ENCODE data around the gene LILRB1. TPM values are rescaled to one million over a fixed set of nuclear protein-coding genes. Genes with fewer than 3 reads are reported as not detected.
"Not testable (repeated sequence)": the region's sequence is repeated elsewhere in the genome, so short reads cannot be mapped to it uniquely, and the experiment has no call there.

Gene LILRB1
- total and polyA plus RNA-seq, 4 donors = 1.3 to 10.6 (median 4.9) TPM

- Histone ChIP-seq H3K4me3 (ENCODE audit: low read depth in 1 of 3, low read length in 3 of 3) (no peak overlapping the region), H3K9ac (ENCODE audit: low read depth in 1 of 2, low read length in 2 of 2) (no peak overlapping the region), H3K27me3 (ENCODE audit: control insufficient read depth in 4 of 4, insufficient read depth in 4 of 4, low read length in 3 of 4) (no peaks in the 10 kb centered on the region), H3K27ac (ENCODE audit: low read depth in 1 of 2, low read length in 2 of 2) (no peak overlapping the region), H3K4me1 (ENCODE audit: control insufficient read depth in 4 of 4, insufficient read depth in 4 of 4, low read length in 3 of 4) (no peaks in the 10 kb centered on the region), H3K9me3 (ENCODE audit: control insufficient read depth in 4 of 4, low read length in 3 of 4) (peaks cover 0 to 4% (median 1%) of the 10 kb centered on the region in 4 donors), H3K36me3 (ENCODE audit: control insufficient read depth in 4 of 4, insufficient read depth in 3 of 4, low read depth in 1 of 4, low read length in 3 of 4) (no peaks in the 10 kb centered on the region)
- 52% methylated on average over 4 of the region's 4 CpGs for WGBS
- DNase-seq (ENCODE audit: low spot score) = no peak
- TF ChIP-seq TAF1 (conservative IDR thresholded peaks at IDR 0.05) (no peak), REST (IDR thresholded peaks at IDR 0.05) (no peak), HNF4A (conservative IDR thresholded peaks at IDR 0.05) (no peak), YY1 (IDR thresholded peaks at IDR 0.05) (no peak), RAD21 (IDR thresholded peaks at IDR 0.05) (no peak), FOXA2 (IDR thresholded peaks at IDR 0.05) (no peak), CTCF (IDR thresholded peaks at IDR 0.05; ENCODE audit: low read depth, low read length, missing input control) (no peak), HNF4G (IDR thresholded peaks at IDR 0.05) (no peak), MAX (IDR thresholded peaks at IDR 0.05) (no peak), NR2F2 (IDR thresholded peaks at IDR 0.05) (no peak), ZBTB33 (IDR thresholded peaks at IDR 0.05) (no peak), RXRA (IDR thresholded peaks at IDR 0.05) (no peak), FOXA1 (IDR thresholded peaks at IDR 0.05) (no peak), GABPA (IDR thresholded peaks at IDR 0.05 in 1 of 2, conservative IDR thresholded peaks at IDR 0.05 in 1 of 2) (no peak), SP1 (IDR thresholded peaks at IDR 0.05) (no peak)
Measured at GRCh38 chr19:54622431-54622830, 7.9 kb upstream of the LILRB1 start.

- H3K27me3 ChIP-seq (ENCODE audit: control insufficient read depth in 4 of 4, insufficient read depth in 4 of 4, low read length in 3 of 4); H3K9me3 ChIP-seq (ENCODE audit: control insufficient read depth in 4 of 4, low read length in 3 of 4); H3K9ac ChIP-seq (ENCODE audit: low read depth in 1 of 2, low read length in 2 of 2); DNase-seq (ENCODE audit: low spot score); H3K4me3 ChIP-seq (ENCODE audit: low read depth in 1 of 3, low read length in 3 of 3); H3K36me3 ChIP-seq (ENCODE audit: control insufficient read depth in 4 of 4, insufficient read depth in 3 of 4, low read depth in 1 of 4, low read length in 3 of 4); H3K27ac ChIP-seq (ENCODE audit: low read depth in 1 of 2, low read length in 2 of 2); H3K4me1 ChIP-seq (ENCODE audit: control insufficient read depth in 4 of 4, insufficient read depth in 4 of 4, low read length in 3 of 4): not testable (repeated sequence)
- 72% methylated on average over 10 of the region's 10 CpGs for WGBS
Measured at GRCh38 chr19:54624234-54624633, 6.0 kb upstream of the LILRB1 start.

GRCh38 chr19:54624934-54625730, 5.2 kb upstream of the LILRB1 start:
- not testable (repeated sequence) for H3K9me3 ChIP-seq (ENCODE audit: control insufficient read depth in 4 of 4, low read length in 3 of 4); H3K4me1 ChIP-seq (ENCODE audit: control insufficient read depth in 4 of 4, insufficient read depth in 4 of 4, low read length in 3 of 4); H3K27ac ChIP-seq (ENCODE audit: low read depth in 1 of 2, low read length in 2 of 2); H3K4me3 ChIP-seq (ENCODE audit: low read depth in 1 of 3, low read length in 3 of 3); H3K9ac ChIP-seq (ENCODE audit: low read depth in 1 of 2, low read length in 2 of 2); H3K27me3 ChIP-seq (ENCODE audit: control insufficient read depth in 4 of 4, insufficient read depth in 4 of 4, low read length in 3 of 4); H3K36me3 ChIP-seq (ENCODE audit: control insufficient read depth in 4 of 4, insufficient read depth in 3 of 4, low read depth in 1 of 4, low read length in 3 of 4); DNase-seq (ENCODE audit: low spot score)
- WGBS = 67% methylated on average over 14 of the region's 15 CpGs

Data from liver (tissue), 9 donors.